Activated naive CD4-positive, alpha-beta T cell treated with anti-CD3 and anti-CD28 coated beads, Interleukin-2, amount 50 U/mL, for 24 hours (primary cell): Measurements from ENCODE around the gene RASA3.
A peak's percentile ranks its signal among the peaks of the same experiment; 100 is the strongest.

Source experiments
- H3K27ac Mint-ChIP-seq: one replicate; pipeline ENCODE4 v1.8.0; 2021; ENCODE audit warnings: mild to moderate bottlenecking, mixed read lengths
- H3K27me3 Mint-ChIP-seq: one replicate; pipeline ENCODE4 v1.8.0; 2021; ENCODE audit warnings: mixed read lengths
- H3K36me3 Mint-ChIP-seq: one replicate; pipeline ENCODE4 v1.8.0; 2021; ENCODE audit warnings: mixed read lengths
- H3K4me1 Mint-ChIP-seq: one replicate; pipeline ENCODE4 v1.8.0; 2021; ENCODE audit warnings: mixed read lengths
- H3K4me3 Mint-ChIP-seq: one replicate; pipeline ENCODE4 v1.8.0; 2021; ENCODE audit warnings: mild to moderate bottlenecking, mixed read lengths
- H3K9me3 Mint-ChIP-seq: one replicate; pipeline ENCODE4 v1.8.0; 2021; ENCODE audit warnings: mixed read lengths

Gene RASA3

GRCh38 chr13:114034481-114034891 is 97.9 kb downstream of the RASA3 start:
- Mint-ChIP-seq H3K36me3 (peaks cover 5% of the 10 kb centered on the region), H3K9me3 (no peaks in the 10 kb centered on the region), H3K4me3 (no peak overlapping the region), H3K27ac (peak overlapping the region; percentile 68), H3K4me1 (peaks cover 23% of the 10 kb centered on the region), H3K27me3 (no peaks in the 10 kb centered on the region)

GRCh38 chr13:114033541-114034315 is 98.7 kb downstream of the RASA3 start:
- Mint-ChIP-seq H3K4me1 (peaks cover 23% of the 10 kb centered on the region), H3K36me3 (peaks cover 5% of the 10 kb centered on the region), H3K9me3 (no peaks in the 10 kb centered on the region), H3K4me3 (no peak overlapping the region), H3K27ac (no peak overlapping the region), H3K27me3 (no peaks in the 10 kb centered on the region)

- no peaks in the 10 kb centered on the region for H3K27me3 Mint-ChIP-seq
- no peaks in the 10 kb centered on the region for H3K9me3 Mint-ChIP-seq
- H3K4me1 Mint-ChIP-seq, result peaks cover 19% of the 10 kb centered on the region
- H3K27ac Mint-ChIP-seq, result no peak overlapping the region
- H3K36me3 Mint-ChIP-seq, result peaks cover 2% of the 10 kb centered on the region
- no peak overlapping the region for H3K4me3 Mint-ChIP-seq
Observed at GRCh38 chr13:114032126-114032799, 100.2 kb downstream of the RASA3 start.

- no peaks in the 10 kb centered on the region for H3K9me3 Mint-ChIP-seq
- H3K27me3 Mint-ChIP-seq, result no peaks in the 10 kb centered on the region
- no peaks in the 10 kb centered on the region for H3K36me3 Mint-ChIP-seq
- peaks cover 14% of the 10 kb centered on the region for H3K4me1 Mint-ChIP-seq
- no peak overlapping the region for H3K4me3 Mint-ChIP-seq
- H3K27ac Mint-ChIP-seq, result no peak overlapping the region
Observed at GRCh38 chr13:114031631-114032030, 100.8 kb downstream of the RASA3 start.

- peaks cover 14% of the 10 kb centered on the region for H3K4me1 Mint-ChIP-seq
- H3K27me3 Mint-ChIP-seq, result no peaks in the 10 kb centered on the region
- no peaks in the 10 kb centered on the region for H3K9me3 Mint-ChIP-seq
- H3K27ac Mint-ChIP-seq, result no peak overlapping the region
- H3K4me3 Mint-ChIP-seq, result no peak overlapping the region
- no peaks in the 10 kb centered on the region for H3K36me3 Mint-ChIP-seq
Observed at GRCh38 chr13:114030666-114031610, 101.5 kb downstream of the RASA3 start.

GRCh38 chr13:114029866-114030625 is 102.4 kb downstream of the RASA3 start:
- peak overlapping the region; percentile 30 for H3K27ac Mint-ChIP-seq
- H3K4me3 Mint-ChIP-seq, result no peak overlapping the region
- peaks cover 13% of the 10 kb centered on the region for H3K4me1 Mint-ChIP-seq
- H3K36me3 Mint-ChIP-seq, result no peaks in the 10 kb centered on the region
- H3K9me3 Mint-ChIP-seq, result no peaks in the 10 kb centered on the region
- H3K27me3 Mint-ChIP-seq, result no peaks in the 10 kb centered on the region

GRCh38 chr13:114027826-114028225 is 104.6 kb downstream of the RASA3 start:
- no peak overlapping the region for H3K4me3 Mint-ChIP-seq
- no peaks in the 10 kb centered on the region for H3K9me3 Mint-ChIP-seq
- peaks cover 10% of the 10 kb centered on the region for H3K4me1 Mint-ChIP-seq
- H3K27me3 Mint-ChIP-seq, result no peaks in the 10 kb centered on the region
- H3K27ac Mint-ChIP-seq, result no peak overlapping the region
- H3K36me3 Mint-ChIP-seq, result peaks cover 3% of the 10 kb centered on the region

GRCh38 chr13:114027046-114027715 is 105.2 kb downstream of the RASA3 start:
- Mint-ChIP-seq H3K36me3 (peaks cover 3% of the 10 kb centered on the region), H3K9me3 (no peaks in the 10 kb centered on the region), H3K27me3 (no peaks in the 10 kb centered on the region), H3K4me1 (peaks cover 10% of the 10 kb centered on the region), H3K27ac (peak overlapping the region; percentile 23), H3K4me3 (no peak overlapping the region)

GRCh38 chr13:114026481-114026880 is 105.9 kb downstream of the RASA3 start:
- no peaks in the 10 kb centered on the region for H3K27me3 Mint-ChIP-seq
- no peaks in the 10 kb centered on the region for H3K9me3 Mint-ChIP-seq
- H3K27ac Mint-ChIP-seq, result peak overlapping the region; percentile 17
- no peak overlapping the region for H3K4me3 Mint-ChIP-seq
- peaks cover 3% of the 10 kb centered on the region for H3K36me3 Mint-ChIP-seq
- peaks cover 10% of the 10 kb centered on the region for H3K4me1 Mint-ChIP-seq

GRCh38 chr13:114025714-114026431 is 106.5 kb downstream of the RASA3 start:
- H3K4me3 Mint-ChIP-seq, result no peak overlapping the region
- H3K4me1 Mint-ChIP-seq, result peaks cover 8% of the 10 kb centered on the region
- H3K36me3 Mint-ChIP-seq, result peaks cover 3% of the 10 kb centered on the region
- H3K27ac Mint-ChIP-seq, result peak overlapping the region; percentile 68
- no peaks in the 10 kb centered on the region for H3K27me3 Mint-ChIP-seq
- no peaks in the 10 kb centered on the region for H3K9me3 Mint-ChIP-seq

GRCh38 chr13:114025405-114025713 is 107.1 kb downstream of the RASA3 start:
- Mint-ChIP-seq H3K4me1 (peaks cover 4% of the 10 kb centered on the region), H3K27me3 (no peaks in the 10 kb centered on the region), H3K36me3 (peaks cover 3% of the 10 kb centered on the region), H3K27ac (peak overlapping the region; percentile 68), H3K9me3 (no peaks in the 10 kb centered on the region), H3K4me3 (no peak overlapping the region)

GRCh38 chr13:114024603-114025404 is 107.6 kb downstream of the RASA3 start:
- Mint-ChIP-seq H3K36me3 (peaks cover 3% of the 10 kb centered on the region), H3K27ac (no peak overlapping the region), H3K27me3 (no peaks in the 10 kb centered on the region), H3K4me1 (peaks cover 4% of the 10 kb centered on the region), H3K4me3 (no peak overlapping the region), H3K9me3 (no peaks in the 10 kb centered on the region)

- H3K36me3 Mint-ChIP-seq, result peaks cover 4% of the 10 kb centered on the region
- no peak overlapping the region for H3K4me3 Mint-ChIP-seq
- H3K4me1 Mint-ChIP-seq, result peaks cover 4% of the 10 kb centered on the region
- no peaks in the 10 kb centered on the region for H3K9me3 Mint-ChIP-seq
- peak overlapping the region; percentile 65 for H3K27ac Mint-ChIP-seq
- H3K27me3 Mint-ChIP-seq, result no peaks in the 10 kb centered on the region
Observed at GRCh38 chr13:114023716-114024602, 108.5 kb downstream of the RASA3 start.
